Measurements from ENCODE around the gene COLEC12. TPM values are rescaled to one million over a fixed set of nuclear protein-coding genes. Genes with fewer than 3 reads are reported as not detected.
A peak's percentile ranks its signal among the peaks of the same experiment; 100 is the strongest.

The COLEC12 gene
- polyA plus RNA-seq, 3 donors, result 0.21 to 0.47 (median 0.35) TPM

DNA sequence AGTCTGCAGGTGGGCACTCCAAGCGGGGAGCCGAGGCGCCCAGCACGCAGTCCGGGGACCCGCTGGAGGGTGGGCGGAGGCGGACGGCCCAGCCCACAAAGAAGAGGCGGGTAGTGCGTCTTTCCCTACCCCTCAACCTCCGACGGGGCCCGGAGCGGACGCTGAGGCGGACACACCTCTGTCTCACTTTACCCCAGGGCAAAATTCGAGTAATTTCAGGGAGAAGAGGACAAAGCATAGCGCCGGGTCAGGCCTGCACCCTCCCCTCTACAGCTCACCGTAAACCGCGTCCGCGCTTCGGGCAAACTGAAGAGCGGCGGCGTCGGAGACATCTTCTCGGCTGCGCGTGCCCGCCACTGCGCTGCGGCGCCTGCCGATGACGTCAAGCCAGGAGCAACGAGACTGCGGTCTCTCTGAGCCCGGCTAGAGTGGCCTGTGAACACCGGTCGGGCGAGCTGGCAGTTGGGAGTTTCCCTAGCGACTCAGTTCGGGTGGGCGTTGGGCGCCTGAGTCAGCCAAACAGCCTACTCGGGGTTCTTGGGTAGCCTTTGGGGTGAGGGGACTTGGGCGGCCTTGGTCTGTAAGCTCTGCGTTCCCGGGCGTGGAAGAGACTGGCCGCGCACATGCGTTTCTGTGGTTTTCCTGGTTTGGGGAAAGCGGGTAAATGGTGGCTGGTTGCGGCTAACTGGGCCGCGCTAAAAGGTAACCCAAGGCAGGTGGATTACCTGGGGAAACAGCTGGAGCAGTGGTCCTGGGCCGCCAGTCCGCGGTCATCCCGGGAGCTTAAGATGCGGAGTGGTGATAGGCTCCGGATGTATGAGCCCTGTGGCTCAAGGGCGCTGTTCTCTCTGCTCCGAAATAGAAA lies 232.6 kb downstream of the COLEC12 start, which contains the start of gene THOC1:
TSS of gene THOC1 (minus strand) at position 360 of the 865 bp plus-strand sequence. CDS start at position 332, 28 bp downstream.
- Mint-ChIP-seq H3K27me3 (ENCODE audit: low read depth in 3 of 3) (peaks cover 0 to 8% (median 0%) of the 10 kb centered on the region in 3 donors), H3K9me3 (no peaks in the 10 kb centered on the region), H3K36me3 (peaks cover 17 to 21% of the 10 kb centered on the region in 2 donors), H3K4me1 (peaks cover 23% of the 10 kb centered on the region), H3K4me3 (peak within 1 kb of the TSS; percentile 95 to 96), H3K27ac (peak within 1 kb of the TSS; percentile 96 to 100 (median 99))
- under 1% methylated on average over 68 of the region's 69 CpGs for WGBS (ENCODE audit: insufficient coverage)
- Histone ChIP-seq H3K9me3 (replicated peaks in 1 of 2; ENCODE audit: control insufficient read depth in 1 of 2, insufficient read depth in 1 of 2, low read length in 2 of 2) (no peaks in the 10 kb centered on the region), H3K4me3 (replicated peaks in 1 of 3; ENCODE audit: low read depth in 2 of 3, low read length in 3 of 3) (peak within 1 kb of the TSS; percentile 88 to 98 (median 93)), H3K27me3 (ENCODE audit: control insufficient read depth in 2 of 2, insufficient read depth in 2 of 2, low read length in 2 of 2) (no peaks in the 10 kb centered on the region), H2AFZ (ENCODE audit: insufficient read depth, low read depth, low read length, poor library complexity, severe bottlenecking) (peak within 1 kb of the TSS; percentile 93), H3K36me3 (replicated peaks in 1 of 2; ENCODE audit: control insufficient read depth in 1 of 2, insufficient read depth in 2 of 2, low read length in 2 of 2) (peaks cover 14 to 24% of the 10 kb centered on the region in 2 donors), H3K4me1 (ENCODE audit: control insufficient read depth in 1 of 2, insufficient read depth in 2 of 2, low read length in 2 of 2) (peaks cover 15 to 20% of the 10 kb centered on the region in 2 donors), H4K20me1 (ENCODE audit: insufficient read depth, low read length) (no peaks in the 10 kb centered on the region), H3K79me2 (ENCODE audit: insufficient read depth, low read length) (peaks cover 43% of the 10 kb centered on the region), H3K9ac (ENCODE audit: insufficient read depth, low read length, poor library complexity, severe bottlenecking) (peak within 1 kb of the TSS; percentile 98), H3K4me2 (replicated peaks; ENCODE audit: extremely low read depth, low read length, poor library complexity, severe bottlenecking) (peak within 1 kb of the TSS; percentile 84), H3K27ac (ENCODE audit: low read depth in 1 of 2, low read length in 2 of 2) (peak within 1 kb of the TSS; percentile 93 to 99)
- intact Hi-C loops (cut with micrococcal nuclease), result loop anchor here in 1 of 2 donors (5.0 kb wide), 3 partner anchors 54 to 444 kb away; partner anchors contain the start of gene ENOSF1
- TF ChIP-seq, protein P1, sequence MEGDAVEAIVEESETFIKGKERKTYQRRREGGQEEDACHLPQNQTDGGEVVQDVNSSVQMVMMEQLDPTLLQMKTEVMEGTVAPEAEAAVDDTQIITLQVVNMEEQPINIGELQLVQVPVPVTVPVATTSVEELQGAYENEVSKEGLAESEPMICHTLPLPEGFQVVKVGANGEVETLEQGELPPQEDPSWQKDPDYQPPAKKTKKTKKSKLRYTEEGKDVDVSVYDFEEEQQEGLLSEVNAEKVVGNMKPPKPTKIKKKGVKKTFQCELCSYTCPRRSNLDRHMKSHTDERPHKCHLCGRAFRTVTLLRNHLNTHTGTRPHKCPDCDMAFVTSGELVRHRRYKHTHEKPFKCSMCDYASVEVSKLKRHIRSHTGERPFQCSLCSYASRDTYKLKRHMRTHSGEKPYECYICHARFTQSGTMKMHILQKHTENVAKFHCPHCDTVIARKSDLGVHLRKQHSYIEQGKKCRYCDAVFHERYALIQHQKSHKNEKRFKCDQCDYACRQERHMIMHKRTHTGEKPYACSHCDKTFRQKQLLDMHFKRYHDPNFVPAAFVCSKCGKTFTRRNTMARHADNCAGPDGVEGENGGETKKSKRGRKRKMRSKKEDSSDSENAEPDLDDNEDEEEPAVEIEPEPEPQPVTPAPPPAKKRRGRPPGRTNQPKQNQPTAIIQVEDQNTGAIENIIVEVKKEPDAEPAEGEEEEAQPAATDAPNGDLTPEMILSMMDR (IDR thresholded peaks at IDR 0.05), result no peak
- DNase-seq, result peak; percentile 90 to 94 (median 91)

DNA sequence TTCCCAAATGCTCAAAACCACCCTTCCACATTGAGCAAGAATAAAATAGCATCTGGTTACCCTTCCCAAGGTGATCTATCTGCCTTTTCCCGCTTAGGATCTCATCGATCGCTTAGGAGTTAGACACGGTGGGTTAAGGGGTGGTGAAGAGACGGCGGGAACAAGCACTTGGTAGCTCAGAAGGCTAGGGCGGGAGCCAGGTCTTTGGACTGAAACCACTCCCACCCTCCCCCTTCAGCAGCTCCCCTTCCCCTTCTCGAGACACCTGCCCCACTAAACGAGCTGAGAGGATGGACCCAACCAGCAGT lies 233.2 kb downstream of the COLEC12 start:
- H3K9me3 Mint-ChIP-seq, result no peaks in the 10 kb centered on the region
- DNase-seq, result peak in 1 of 3 donors; percentile 11
- peak overlapping the region; percentile 95 to 96 for H3K4me3 Mint-ChIP-seq
- intact Hi-C loops (cut with micrococcal nuclease), result loop anchor here in 1 of 2 donors (5.0 kb wide), 3 partner anchors 55 to 445 kb away; partner anchors contain the start of gene ENOSF1
- peaks cover 15 to 20% of the 10 kb centered on the region in 2 donors for H3K4me1 ChIP-seq (ENCODE audit: control insufficient read depth in 1 of 2, insufficient read depth in 2 of 2, low read length in 2 of 2)
- peaks cover 16 to 30% of the 10 kb centered on the region in 2 donors for H3K36me3 ChIP-seq (replicated peaks in 1 of 2; ENCODE audit: control insufficient read depth in 1 of 2, insufficient read depth in 2 of 2, low read length in 2 of 2)
- peak overlapping the region; percentile 93 for H2AFZ ChIP-seq (ENCODE audit: insufficient read depth, low read depth, low read length, poor library complexity, severe bottlenecking)
- H3K4me2 ChIP-seq (replicated peaks; ENCODE audit: extremely low read depth, low read length, poor library complexity, severe bottlenecking), result peak overlapping the region; percentile 84
- H3K27me3 ChIP-seq (ENCODE audit: control insufficient read depth in 2 of 2, insufficient read depth in 2 of 2, low read length in 2 of 2), result no peaks in the 10 kb centered on the region
- no peaks in the 10 kb centered on the region for H4K20me1 ChIP-seq (ENCODE audit: insufficient read depth, low read length)
- peaks cover 43% of the 10 kb centered on the region for H3K79me2 ChIP-seq (ENCODE audit: insufficient read depth, low read length)
- TF ChIP-seq, protein P1 (IDR thresholded peaks at IDR 0.05), result no peak
- H3K4me1 Mint-ChIP-seq, result peaks cover 23% of the 10 kb centered on the region
- H3K27ac Mint-ChIP-seq, result peak overlapping the region; percentile 96 to 100 (median 99)
- H3K36me3 Mint-ChIP-seq, result peaks cover 20 to 23% of the 10 kb centered on the region in 2 donors
- H3K9me3 ChIP-seq (replicated peaks in 1 of 2; ENCODE audit: control insufficient read depth in 1 of 2, insufficient read depth in 1 of 2, low read length in 2 of 2), result no peaks in the 10 kb centered on the region
- no CpG with 5 or more reads among the region's 9 CpGs for WGBS (ENCODE audit: insufficient coverage)
- H3K9ac ChIP-seq (ENCODE audit: insufficient read depth, low read length, poor library complexity, severe bottlenecking), result peak overlapping the region; percentile 98
- H3K27ac ChIP-seq (ENCODE audit: low read depth in 1 of 2, low read length in 2 of 2), result peak overlapping the region; percentile 93 to 99
- peak overlapping the region; percentile 88 to 98 (median 93) for H3K4me3 ChIP-seq (replicated peaks in 1 of 3; ENCODE audit: low read depth in 2 of 3, low read length in 3 of 3)
- H3K27me3 Mint-ChIP-seq (ENCODE audit: low read depth in 3 of 3), result peaks cover 0 to 8% (median 0%) of the 10 kb centered on the region in 3 donors

Other genes starting within 250 kb of the COLEC12 start
- 10 to 100 TPM in 1 of 3 donors, 1 to 10 TPM in 2; 7.8 to 18.3 (median 8.9) TPM for gene THOC1, start 232.7 kb downstream of the COLEC12 start, polyA plus RNA-seq
- gene CETN1, start 79.7 kb upstream of the COLEC12 start, polyA plus RNA-seq, result not detected
- not detected for gene CLUL1, start 96.3 kb upstream of the COLEC12 start, polyA plus RNA-seq
- gene TYMS, start 157.0 kb upstream of the COLEC12 start, polyA plus RNA-seq, result not detected
- gene ENOSF1, start 211.9 kb upstream of the COLEC12 start, polyA plus RNA-seq, result 10 to 100 TPM in 1 of 3 donors, 1 to 10 TPM in 2; 2.2 to 11.6 (median 2.3) TPM

Measured in CD14-positive monocyte (primary cell).